Thyroid gland (tissue), 4 donors: ENCODE data around the gene ARHGAP10.

Source experiments
- POLR2A ChIP-seq, 2 donors: fragments of 450-650 bp; IDR thresholded peaks; one replicate each; pipeline ENCODE4 v1.6.1; 2017; ENCODE audit warnings: antibody characterized with exemption in 2 of 2, mild to moderate bottlenecking in 2 of 2, moderate library complexity in 1 of 2
- TF ChIP-seq, protein P1 (sequence below), 6 experiments: fragments of 200-600 bp in 3 of 6; fragments of 450-650 bp in 3 of 6; sonication (generic) in 3 of 6; IDR thresholded peaks; one replicate each; pipeline ENCODE4 v1.5.1; 2016 to 2019; ENCODE audit warnings: antibody characterized with exemption in 6 of 6, mild to moderate bottlenecking in 2 of 6, inconsistent platforms in 1 of 6, moderate library complexity in 1 of 6

DNA sequence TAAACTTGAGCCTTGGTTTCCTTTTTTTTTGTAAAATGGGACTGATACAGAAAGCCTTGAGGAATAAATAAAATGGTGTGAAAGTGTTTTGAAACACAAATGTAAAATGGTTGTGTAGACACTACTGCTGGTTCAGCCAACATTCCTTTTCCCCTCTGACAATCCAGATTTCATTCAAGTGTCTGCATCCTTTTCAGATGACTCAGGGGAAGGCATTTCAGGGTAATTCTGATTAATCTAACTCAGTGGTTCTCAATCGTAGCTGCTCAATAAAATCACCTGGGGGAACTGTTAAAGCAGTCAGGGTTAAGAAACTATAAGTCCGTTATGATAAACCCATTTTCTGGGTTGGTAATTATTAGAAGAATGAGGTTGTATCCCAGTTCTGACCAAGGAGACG is 4.6 kb downstream of the ARHGAP10 start:
- no peak for TF ChIP-seq POLR2A (IDR thresholded peaks at IDR 0.05)
- TF ChIP-seq, protein P1, sequence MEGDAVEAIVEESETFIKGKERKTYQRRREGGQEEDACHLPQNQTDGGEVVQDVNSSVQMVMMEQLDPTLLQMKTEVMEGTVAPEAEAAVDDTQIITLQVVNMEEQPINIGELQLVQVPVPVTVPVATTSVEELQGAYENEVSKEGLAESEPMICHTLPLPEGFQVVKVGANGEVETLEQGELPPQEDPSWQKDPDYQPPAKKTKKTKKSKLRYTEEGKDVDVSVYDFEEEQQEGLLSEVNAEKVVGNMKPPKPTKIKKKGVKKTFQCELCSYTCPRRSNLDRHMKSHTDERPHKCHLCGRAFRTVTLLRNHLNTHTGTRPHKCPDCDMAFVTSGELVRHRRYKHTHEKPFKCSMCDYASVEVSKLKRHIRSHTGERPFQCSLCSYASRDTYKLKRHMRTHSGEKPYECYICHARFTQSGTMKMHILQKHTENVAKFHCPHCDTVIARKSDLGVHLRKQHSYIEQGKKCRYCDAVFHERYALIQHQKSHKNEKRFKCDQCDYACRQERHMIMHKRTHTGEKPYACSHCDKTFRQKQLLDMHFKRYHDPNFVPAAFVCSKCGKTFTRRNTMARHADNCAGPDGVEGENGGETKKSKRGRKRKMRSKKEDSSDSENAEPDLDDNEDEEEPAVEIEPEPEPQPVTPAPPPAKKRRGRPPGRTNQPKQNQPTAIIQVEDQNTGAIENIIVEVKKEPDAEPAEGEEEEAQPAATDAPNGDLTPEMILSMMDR (IDR thresholded peaks at IDR 0.05) = no peak
